ENCODE results near the gene GUCY2C.

GUCY2C gene

GRCh38 chr12:14656846-14657245 lies 39.6 kb downstream of the GUCY2C start:
- DNase-seq (ENCODE audit: low read depth, low spot score) = no peak
- H3K27ac ChIP-seq (ENCODE audit: low read length) = no peak overlapping the region
- WGBS (ENCODE audit: insufficient coverage, insufficient read length) = no CpG with 5 or more reads among the region's 9 CpGs
- no peak overlapping the region for H3K4me3 ChIP-seq (ENCODE audit: low read length)
- no peaks in the 10 kb centered on the region for H3K36me3 ChIP-seq (ENCODE audit: control insufficient read depth, insufficient read depth, low read length)
- H3K27me3 ChIP-seq (ENCODE audit: control insufficient read depth, insufficient read depth, low read length) = no peaks in the 10 kb centered on the region
- H3K4me1 ChIP-seq (ENCODE audit: control insufficient read depth, insufficient read depth, low read length) = no peaks in the 10 kb centered on the region
- no peaks in the 10 kb centered on the region for H3K9me3 ChIP-seq (ENCODE audit: control insufficient read depth, insufficient read depth, low read length)

- DNase-seq (ENCODE audit: low read depth, low spot score) = no peak
- Histone ChIP-seq H3K36me3 (ENCODE audit: control insufficient read depth, insufficient read depth, low read length) (no peaks in the 10 kb centered on the region), H3K4me1 (ENCODE audit: control insufficient read depth, insufficient read depth, low read length) (no peaks in the 10 kb centered on the region), H3K27me3 (ENCODE audit: control insufficient read depth, insufficient read depth, low read length) (no peaks in the 10 kb centered on the region), H3K9me3 (ENCODE audit: control insufficient read depth, insufficient read depth, low read length) (no peaks in the 10 kb centered on the region), H3K27ac (ENCODE audit: low read length) (no peak overlapping the region), H3K4me3 (ENCODE audit: low read length) (no peak overlapping the region)
- WGBS (ENCODE audit: insufficient coverage, insufficient read length) = no CpG with 5 or more reads among the region's 1 CpG
Measured at GRCh38 chr12:14655284-14655683, 41.1 kb downstream of the GUCY2C start.

- H3K27me3 ChIP-seq (ENCODE audit: control insufficient read depth, insufficient read depth, low read length) = no peaks in the 10 kb centered on the region
- no peaks in the 10 kb centered on the region for H3K4me1 ChIP-seq (ENCODE audit: control insufficient read depth, insufficient read depth, low read length)
- no peak overlapping the region for H3K27ac ChIP-seq (ENCODE audit: low read length)
- H3K9me3 ChIP-seq (ENCODE audit: control insufficient read depth, insufficient read depth, low read length) = no peaks in the 10 kb centered on the region
- H3K4me3 ChIP-seq (ENCODE audit: low read length) = no peak overlapping the region
- H3K36me3 ChIP-seq (ENCODE audit: control insufficient read depth, insufficient read depth, low read length) = no peaks in the 10 kb centered on the region
- DNase-seq (ENCODE audit: low read depth, low spot score) = no peak
Measured at GRCh38 chr12:14654842-14655241, 41.6 kb downstream of the GUCY2C start.

- no peak overlapping the region for H3K27ac ChIP-seq (ENCODE audit: low read length)
Measured at GRCh38 chr12:14654416-14654815, 42.0 kb downstream of the GUCY2C start.

GRCh38 chr12:14652483-14652882 lies 43.9 kb downstream of the GUCY2C start:
- WGBS (ENCODE audit: insufficient coverage, insufficient read length) = no CpG with 5 or more reads among the region's 2 CpGs
- H3K9me3 ChIP-seq (ENCODE audit: control insufficient read depth, insufficient read depth, low read length) = no peaks in the 10 kb centered on the region
- H3K27ac ChIP-seq (ENCODE audit: low read length) = no peak overlapping the region
- no peaks in the 10 kb centered on the region for H3K27me3 ChIP-seq (ENCODE audit: control insufficient read depth, insufficient read depth, low read length)
- DNase-seq (ENCODE audit: low read depth, low spot score) = no peak
- no peaks in the 10 kb centered on the region for H3K36me3 ChIP-seq (ENCODE audit: control insufficient read depth, insufficient read depth, low read length)
- H3K4me3 ChIP-seq (ENCODE audit: low read length) = no peak overlapping the region
- H3K4me1 ChIP-seq (ENCODE audit: control insufficient read depth, insufficient read depth, low read length) = no peaks in the 10 kb centered on the region

More at GRCh38 chr12:14654416-14654815, 42.0 kb downstream of the GUCY2C start:
- Histone ChIP-seq H3K27me3 (ENCODE audit: control insufficient read depth, insufficient read depth, low read length) (no peaks in the 10 kb centered on the region), H3K4me3 (ENCODE audit: low read length) (no peak overlapping the region), H3K9me3 (ENCODE audit: control insufficient read depth, insufficient read depth, low read length) (no peaks in the 10 kb centered on the region), H3K36me3 (ENCODE audit: control insufficient read depth, insufficient read depth, low read length) (no peaks in the 10 kb centered on the region), H3K4me1 (ENCODE audit: control insufficient read depth, insufficient read depth, low read length) (no peaks in the 10 kb centered on the region)
- no peak for DNase-seq (ENCODE audit: low read depth, low spot score)
- WGBS (ENCODE audit: insufficient coverage, insufficient read length) = no CpG with 5 or more reads among the region's 4 CpGs

- no peaks in the 10 kb centered on the region for H3K4me1 ChIP-seq (ENCODE audit: control insufficient read depth, insufficient read depth, low read length)
- no peak for DNase-seq (ENCODE audit: low read depth, low spot score)
- no CpG with 5 or more reads among the region's 4 CpGs for WGBS (ENCODE audit: insufficient coverage, insufficient read length)
- H3K36me3 ChIP-seq (ENCODE audit: control insufficient read depth, insufficient read depth, low read length) = no peaks in the 10 kb centered on the region
- H3K27me3 ChIP-seq (ENCODE audit: control insufficient read depth, insufficient read depth, low read length) = no peaks in the 10 kb centered on the region
- no peak overlapping the region for H3K4me3 ChIP-seq (ENCODE audit: low read length)
- H3K9me3 ChIP-seq (ENCODE audit: control insufficient read depth, insufficient read depth, low read length) = no peaks in the 10 kb centered on the region
- H3K27ac ChIP-seq (ENCODE audit: low read length) = no peak overlapping the region
Measured at GRCh38 chr12:14651371-14651770, 45.0 kb downstream of the GUCY2C start.

- no peaks in the 10 kb centered on the region for H3K36me3 ChIP-seq (ENCODE audit: control insufficient read depth, insufficient read depth, low read length)
- WGBS (ENCODE audit: insufficient coverage, insufficient read length) = no CpG with 5 or more reads among the region's 2 CpGs
- no peaks in the 10 kb centered on the region for H3K27me3 ChIP-seq (ENCODE audit: control insufficient read depth, insufficient read depth, low read length)
- H3K9me3 ChIP-seq (ENCODE audit: control insufficient read depth, insufficient read depth, low read length) = no peaks in the 10 kb centered on the region
- no peaks in the 10 kb centered on the region; the same call in 1 of the 2 replicates for H3K4me1 ChIP-seq (ENCODE audit: control insufficient read depth, insufficient read depth, low read length)
- no peak overlapping the region for H3K27ac ChIP-seq (ENCODE audit: low read length)
- no peak for DNase-seq (ENCODE audit: low read depth, low spot score)
- H3K4me3 ChIP-seq (ENCODE audit: low read length) = no peak overlapping the region
Measured at GRCh38 chr12:14650789-14651188, 45.6 kb downstream of the GUCY2C start.

- 100% methylated on average over 1 of the region's 6 CpGs for WGBS (ENCODE audit: insufficient coverage, insufficient read length)
Measured at GRCh38 chr12:14647028-14647750, 49.2 kb downstream of the GUCY2C start.

GRCh38 chr12:14643251-14643650 lies 53.1 kb downstream of the GUCY2C start:
- WGBS (ENCODE audit: insufficient coverage, insufficient read length) = no CpG with 5 or more reads among the region's 5 CpGs
- H3K4me3 ChIP-seq (ENCODE audit: low read length) = no peak overlapping the region
- no peaks in the 10 kb centered on the region for H3K27me3 ChIP-seq (ENCODE audit: control insufficient read depth, insufficient read depth, low read length)
- no peaks in the 10 kb centered on the region for H3K9me3 ChIP-seq (ENCODE audit: control insufficient read depth, insufficient read depth, low read length)
- no peaks in the 10 kb centered on the region; the same call in 1 of the 2 replicates for H3K4me1 ChIP-seq (ENCODE audit: control insufficient read depth, insufficient read depth, low read length)
- no peaks in the 10 kb centered on the region for H3K36me3 ChIP-seq (ENCODE audit: control insufficient read depth, insufficient read depth, low read length)
- H3K27ac ChIP-seq (ENCODE audit: low read length) = no peak overlapping the region
- DNase-seq (ENCODE audit: low read depth, low spot score) = no peak

More at GRCh38 chr12:14647028-14647750, 49.2 kb downstream of the GUCY2C start:
- Histone ChIP-seq H3K36me3 (ENCODE audit: control insufficient read depth, insufficient read depth, low read length) (no peaks in the 10 kb centered on the region), H3K27ac (ENCODE audit: low read length) (no peak overlapping the region), H3K4me1 (ENCODE audit: control insufficient read depth, insufficient read depth, low read length) (no peaks in the 10 kb centered on the region; the same call in 1 of the 2 replicates), H3K27me3 (ENCODE audit: control insufficient read depth, insufficient read depth, low read length) (no peaks in the 10 kb centered on the region), H3K4me3 (ENCODE audit: low read length) (no peak overlapping the region), H3K9me3 (ENCODE audit: control insufficient read depth, insufficient read depth, low read length) (no peaks in the 10 kb centered on the region)
- DNase-seq (ENCODE audit: low read depth, low spot score) = no peak

- H3K27me3 ChIP-seq (ENCODE audit: control insufficient read depth, insufficient read depth, low read length) = no peaks in the 10 kb centered on the region
- H3K9me3 ChIP-seq (ENCODE audit: control insufficient read depth, insufficient read depth, low read length) = no peaks in the 10 kb centered on the region; the same call in 1 of the 2 replicates
- no peaks in the 10 kb centered on the region for H3K36me3 ChIP-seq (ENCODE audit: control insufficient read depth, insufficient read depth, low read length)
- H3K4me1 ChIP-seq (ENCODE audit: control insufficient read depth, insufficient read depth, low read length) = no peaks in the 10 kb centered on the region
- no peak overlapping the region for H3K4me3 ChIP-seq (ENCODE audit: low read length)
- no peak overlapping the region for H3K27ac ChIP-seq (ENCODE audit: low read length)
- DNase-seq (ENCODE audit: low read depth, low spot score) = no peak
Measured at GRCh38 chr12:14638066-14638465, 58.3 kb downstream of the GUCY2C start.

GRCh38 chr12:14635776-14636175 lies 60.6 kb downstream of the GUCY2C start:
- H3K36me3 ChIP-seq (ENCODE audit: control insufficient read depth, insufficient read depth, low read length) = no peaks in the 10 kb centered on the region
- H3K27ac ChIP-seq (ENCODE audit: low read length) = no peak overlapping the region
- H3K27me3 ChIP-seq (ENCODE audit: control insufficient read depth, insufficient read depth, low read length) = no peaks in the 10 kb centered on the region

More at GRCh38 chr12:14635776-14636175, 60.6 kb downstream of the GUCY2C start:
- H3K9me3 ChIP-seq (ENCODE audit: control insufficient read depth, insufficient read depth, low read length) = no peaks in the 10 kb centered on the region; the same call in 1 of the 2 replicates
- H3K4me3 ChIP-seq (ENCODE audit: low read length) = no peak overlapping the region
- H3K4me1 ChIP-seq (ENCODE audit: control insufficient read depth, insufficient read depth, low read length) = no peaks in the 10 kb centered on the region
- no peak for DNase-seq (ENCODE audit: low read depth, low spot score)
